NOMO-1 treated with dmso at 0.1 percent for 144 hours (cell line): Measurements from ENCODE around the gene DVL3.
A peak's percentile ranks its signal among the peaks of the same experiment; 100 is the strongest.
"Not testable (repeated sequence)": the region's sequence is repeated elsewhere in the genome, so short reads cannot be mapped to it uniquely, and the experiment has no call there.

ENCODE experiments used
- DNase-seq: peaks from one replicate; lab custom pipeline; 2025; ENCODE audit not compliant: unreplicated experiment; lab: John Stamatoyannopoulos, UW

DVL3 gene

DNA sequence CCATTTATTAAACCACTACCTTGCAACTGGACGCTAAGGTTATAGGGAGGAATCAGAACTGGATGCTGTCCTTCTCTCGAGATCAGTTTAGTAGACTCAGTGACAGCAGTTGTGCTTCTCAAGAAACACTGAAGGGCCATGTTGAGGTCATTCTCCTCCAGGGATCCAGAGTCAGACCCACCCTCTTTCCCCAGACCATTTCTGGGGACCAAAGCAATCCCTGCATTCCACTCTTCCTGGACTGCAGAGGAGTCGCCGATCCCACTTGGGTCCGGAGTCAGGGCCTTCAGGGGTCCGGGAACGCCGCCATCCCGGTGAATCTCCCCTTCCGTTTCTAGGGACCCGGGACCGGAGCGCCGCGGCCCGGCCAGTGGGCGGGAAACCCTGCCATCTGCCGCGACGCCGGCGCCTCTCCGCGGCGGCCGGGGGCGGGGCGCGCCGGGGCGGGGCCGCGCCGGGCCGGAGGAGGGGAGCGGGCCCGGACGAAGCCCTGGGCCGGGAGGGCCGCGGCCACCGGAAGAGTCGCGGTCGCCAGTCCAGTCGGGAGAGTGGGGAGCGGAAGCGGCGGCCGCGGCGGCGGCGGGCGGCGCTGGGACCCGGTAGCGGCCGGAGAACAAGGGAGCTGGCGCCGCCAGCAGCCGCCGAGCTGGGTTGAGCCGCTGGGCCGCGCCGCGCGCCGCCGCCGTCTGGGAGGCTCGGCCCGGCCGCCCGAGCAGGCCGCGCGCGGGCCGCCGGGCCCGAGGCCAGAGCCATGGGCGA, at the start of gene DVL3:
Gene DVL3 (plus strand): TSS at position 493 of the 759 bp plus-strand sequence. CDS start 259 bp downstream, at position 752.
- DNase-seq = peak; percentile 64

DNA sequence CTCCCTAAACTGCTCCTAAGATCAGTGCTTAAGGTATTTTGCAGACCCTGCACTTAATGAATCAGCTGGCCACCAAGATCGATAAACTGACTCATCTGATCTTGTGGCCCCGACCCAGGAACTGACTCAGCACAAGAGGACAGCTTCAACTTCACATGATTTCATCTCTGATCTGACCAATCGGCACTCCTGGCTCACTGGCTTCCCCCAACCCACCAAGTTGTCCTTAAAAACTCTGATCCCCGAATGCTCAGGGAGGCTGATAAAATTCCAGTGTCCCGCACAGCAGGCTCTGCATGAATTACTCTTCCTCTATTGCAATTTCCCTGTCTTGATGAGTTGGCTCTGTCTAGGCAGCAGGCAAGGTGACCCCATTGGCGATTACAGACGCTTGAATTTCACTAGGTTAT, 44.9 kb upstream of the DVL3 start:
- DNase-seq = no peak

DNA sequence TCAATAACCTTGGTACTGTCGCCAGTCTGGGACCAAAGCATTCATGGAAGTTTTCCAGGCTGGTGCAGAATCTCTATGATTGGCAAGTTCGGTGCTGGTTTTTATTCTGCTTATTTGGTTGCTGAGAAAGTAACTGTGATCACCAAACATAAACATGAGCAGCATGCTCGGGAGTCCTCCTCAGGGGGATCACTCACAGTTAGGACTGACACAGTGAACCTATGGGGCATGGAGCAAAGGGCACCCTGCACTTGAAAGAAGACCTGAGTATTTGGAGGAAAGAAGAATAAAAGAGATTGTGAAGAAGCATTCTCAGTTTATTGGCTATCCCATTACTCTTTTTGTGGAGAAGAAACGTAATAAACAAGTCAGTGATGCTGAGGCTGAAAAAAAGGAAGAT, 39.2 kb upstream of the DVL3 start:
- DNase-seq = no peak

GRCh38 chr3:184117636-184118035, 37.5 kb upstream of the DVL3 start:
- DNase-seq = no peak

- DNase-seq = not testable (repeated sequence)
Observed at GRCh38 chr3:184121031-184121430, 34.1 kb upstream of the DVL3 start.

DNA sequence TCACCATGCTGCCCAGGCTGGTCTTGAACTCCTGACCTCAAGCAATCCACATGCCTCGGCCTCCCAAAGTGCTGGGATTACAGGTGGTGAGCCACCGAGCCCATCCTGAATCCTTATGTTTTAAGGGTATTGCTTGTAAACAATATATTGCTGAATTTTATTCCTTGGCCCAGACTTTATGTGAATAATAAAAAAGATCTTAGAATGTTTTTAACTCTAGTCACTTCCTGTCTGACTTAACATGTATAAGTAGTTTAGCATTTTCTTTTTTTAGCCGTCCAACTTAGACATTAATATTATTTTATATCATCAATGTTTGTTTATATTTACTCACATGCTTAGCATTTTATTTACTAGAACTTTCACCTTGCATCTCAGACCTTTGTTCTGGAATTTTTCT, 29.2 kb upstream of the DVL3 start:
- DNase-seq = no peak

- no peak for DNase-seq
Observed at GRCh38 chr3:184129012-184129411, 26.2 kb upstream of the DVL3 start.

- DNase-seq = no peak
Observed at GRCh38 chr3:184132945-184133344, 22.2 kb upstream of the DVL3 start.

DNA sequence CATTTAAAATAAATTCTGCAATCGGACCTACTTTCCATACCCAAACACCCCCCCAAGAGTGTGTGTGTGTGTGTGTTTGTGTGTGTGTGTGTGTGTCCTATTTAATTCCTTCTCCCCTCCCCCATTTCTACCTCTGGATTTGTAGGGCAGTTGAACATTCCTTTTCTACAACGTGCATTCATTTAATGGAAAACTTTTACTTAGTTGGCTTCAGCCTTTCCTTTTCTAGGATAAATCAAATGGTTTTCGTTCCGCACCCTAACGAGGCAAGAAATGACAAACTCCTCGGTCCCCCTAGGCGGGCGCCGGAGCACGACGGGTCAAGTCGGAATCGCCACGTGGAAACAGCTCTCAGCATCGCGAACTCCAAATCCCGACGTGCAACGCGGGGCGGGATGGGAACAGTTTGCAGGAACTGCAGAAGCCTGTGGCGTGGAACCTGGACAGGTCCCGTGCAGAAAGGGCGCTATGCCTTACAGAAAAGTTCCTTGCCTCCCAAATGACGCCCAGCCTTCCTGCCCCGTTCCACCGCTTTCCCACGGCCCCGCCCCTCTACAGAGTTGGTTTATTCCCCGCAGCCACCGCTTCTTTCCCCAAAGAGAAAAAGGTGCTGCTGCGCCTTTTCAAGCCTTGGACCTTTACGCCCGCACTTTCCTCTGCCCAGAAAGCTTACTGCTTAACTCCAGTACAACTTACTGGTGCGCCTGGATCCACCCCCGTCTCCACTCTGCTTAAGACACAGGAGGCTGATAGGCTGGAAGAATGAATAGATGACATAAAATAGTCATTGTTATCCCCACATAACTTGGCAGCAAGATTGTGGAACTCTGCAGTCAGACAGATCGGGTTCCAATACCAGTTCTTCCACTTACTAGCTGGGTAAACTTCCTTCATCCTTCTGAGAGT, 21.1 kb upstream of the DVL3 start:
- DNase-seq = peak; percentile 81

- DNase-seq = no peak
Observed at GRCh38 chr3:184134746-184135148, 20.4 kb upstream of the DVL3 start.

DNA sequence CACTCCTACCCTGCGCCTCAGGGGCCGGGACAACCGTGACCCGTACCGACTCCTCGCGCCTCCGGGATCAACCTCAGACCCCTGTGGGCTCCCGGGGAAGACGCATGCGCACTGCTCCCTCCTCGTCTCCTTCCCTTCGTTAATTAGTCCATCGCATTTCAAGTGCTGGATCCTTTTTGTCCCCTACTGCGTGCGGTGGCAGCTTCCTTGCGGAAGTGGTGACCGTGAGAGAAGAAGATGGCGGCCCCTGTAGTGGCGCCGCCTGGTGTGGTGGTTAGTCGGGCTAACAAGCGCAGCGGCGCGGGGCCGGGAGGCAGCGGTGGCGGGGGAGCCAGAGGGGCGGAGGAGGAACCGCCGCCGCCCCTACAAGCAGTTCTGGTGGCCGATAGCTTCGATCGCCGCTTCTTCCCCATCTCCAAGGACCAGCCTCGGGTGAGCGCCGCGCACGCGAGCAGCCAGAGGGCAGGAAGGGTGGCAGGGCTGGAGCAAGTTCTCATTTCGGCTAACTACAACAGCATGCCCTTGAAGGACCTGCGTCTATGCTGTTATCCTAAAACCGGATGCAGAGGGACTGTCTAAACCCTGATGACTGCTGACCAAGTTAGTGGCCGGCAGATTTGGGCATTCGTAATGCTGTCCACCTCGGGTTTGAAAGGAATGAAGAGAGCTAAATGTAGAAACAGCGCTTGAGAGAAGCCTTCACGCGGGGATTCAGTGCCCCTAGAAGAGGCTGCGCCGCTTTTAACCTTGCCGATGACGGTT, 19.8 kb upstream of the DVL3 start, which contains the start of gene EIF2B5:
Gene EIF2B5 (plus strand): TSS at position 210 of the 762 bp plus-strand sequence. CDS start 28 bp downstream, at position 238.
- peak; percentile 93 for DNase-seq

- no peak for DNase-seq
Observed at GRCh38 chr3:184135911-184136260, 19.3 kb upstream of the DVL3 start.

DNA sequence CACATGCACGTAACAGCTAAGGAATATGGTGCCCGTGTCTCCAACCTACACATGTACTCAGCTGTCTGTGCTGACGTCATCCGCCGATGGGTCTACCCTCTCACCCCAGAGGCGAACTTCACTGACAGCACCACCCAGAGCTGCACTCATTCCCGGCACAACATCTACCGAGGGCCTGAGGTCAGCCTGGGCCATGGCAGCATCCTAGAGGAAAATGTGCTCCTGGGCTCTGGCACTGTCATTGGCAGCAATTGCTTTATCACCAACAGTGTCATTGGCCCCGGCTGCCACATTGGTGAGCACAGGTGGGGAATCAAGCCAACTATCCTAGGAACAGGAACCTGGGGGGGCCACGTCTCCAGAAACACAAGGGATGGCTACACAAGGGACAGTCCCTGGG, 14.7 kb upstream of the DVL3 start:
- no peak for DNase-seq

- no peak for DNase-seq
Observed at GRCh38 chr3:184142199-184142598, 13.0 kb upstream of the DVL3 start.

GRCh38 chr3:184143327-184143726, 11.8 kb upstream of the DVL3 start:
- no peak for DNase-seq

GRCh38 chr3:184144505-184144904, 10.7 kb upstream of the DVL3 start:
- DNase-seq = no peak

- no peak for DNase-seq
Observed at GRCh38 chr3:184145111-184145524, 10.1 kb upstream of the DVL3 start.

DNA sequence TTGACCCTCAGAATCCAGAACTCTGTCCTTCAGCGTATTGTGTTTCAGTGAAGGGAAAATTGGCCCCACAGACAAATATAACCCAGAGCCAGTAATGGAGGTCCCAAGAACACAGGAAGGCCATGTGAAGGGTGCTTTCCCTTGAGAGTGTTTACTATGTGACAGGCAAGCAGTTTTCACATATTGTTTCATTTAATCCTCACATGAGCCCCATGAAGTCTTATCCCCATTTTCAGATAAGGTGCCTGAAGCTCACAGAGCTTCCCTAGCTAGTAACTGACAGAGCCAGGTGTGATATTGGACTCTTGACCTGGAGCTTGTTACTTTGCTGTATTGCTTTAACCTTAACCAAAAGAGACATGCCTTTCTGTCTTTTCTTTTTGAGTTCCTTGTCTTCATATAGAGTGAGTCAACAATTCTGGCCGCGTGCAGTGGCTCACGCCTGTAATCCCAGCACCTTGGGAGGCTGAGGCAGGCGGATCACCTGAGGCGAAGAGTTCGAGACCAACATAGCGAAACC, 9.4 kb upstream of the DVL3 start:
- no peak for DNase-seq

GRCh38 chr3:184148076-184148475, 7.1 kb upstream of the DVL3 start:
- DNase-seq = no peak

GRCh38 chr3:184149123-184149522, 6.1 kb upstream of the DVL3 start:
- DNase-seq = no peak

GRCh38 chr3:184149770-184150169, 5.4 kb upstream of the DVL3 start:
- not testable (repeated sequence) for DNase-seq
